WTC11 (cell line): ENCODE data around the gene ZNF324B. TPM values are rescaled to one million over a fixed set of nuclear protein-coding genes. Genes with fewer than 3 reads are reported as not detected.
"Not testable (repeated sequence)": the region's sequence is repeated elsewhere in the genome, so short reads cannot be mapped to it uniquely, and the experiment has no call there.

Experiments used
- ATAC-seq: fragments of 200-7000 bp; cut with Tn5 transposase; 2 replicates; pipeline ENCODE4 v1.10.0; 2021; ENCODE audit warnings: mild to moderate bottlenecking, moderate library complexity
- CTCF ChIA-PET: fragments of 300-600 bp; sonication (Branson Sonifier 250); formaldehyde crosslinking; loops from one replicate; lab custom pipeline; 2021; ENCODE audit warnings: antibody characterized with exemption; lab: Charles Lee
- POLR2A ChIA-PET: fragments of 350-600 bp; sonication (Branson Sonifier 250); formaldehyde crosslinking; loops from one replicate; lab custom pipeline; 2021; ENCODE audit warnings: antibody characterized with exemption; lab: Charles Lee
- DNase-seq: peaks from one replicate; pipeline ENCODE4 v3.0.0; 2021; ENCODE audit warnings: low spot score
- H3K27ac Mint-ChIP-seq: 2 replicates; pipeline ENCODE4 v1.8.0; 2021; ENCODE audit warnings: mixed read lengths
- H3K27me3 Mint-ChIP-seq: 2 replicates; pipeline ENCODE4 v1.8.0; 2021; ENCODE audit warnings: low read depth, mild to moderate bottlenecking, moderate library complexity, mixed read lengths
- H3K36me3 Mint-ChIP-seq: 2 replicates; pipeline ENCODE4 v1.8.0; 2021; ENCODE audit warnings: mixed read lengths
- H3K4me1 Mint-ChIP-seq: 2 replicates; pipeline ENCODE4 v1.8.0; 2022; ENCODE audit warnings: mixed read lengths
- H3K4me3 Mint-ChIP-seq: 2 replicates; pipeline ENCODE4 v1.8.0; 2021; ENCODE audit warnings: mild to moderate bottlenecking, moderate library complexity, mixed read lengths
- H3K9me3 Mint-ChIP-seq: 2 replicates; pipeline ENCODE4 v1.8.0; 2021; ENCODE audit warnings: mixed read lengths
- ETV6 ChIP-seq: sonication (generic); formaldehyde crosslinking; IDR thresholded peaks from 2 replicates; pipeline ENCODE4 v1.8.1; 2022; ENCODE audit warnings: mild to moderate bottlenecking, missing genetic modification reagents
- FOXJ3 ChIP-seq: sonication (generic); formaldehyde crosslinking; IDR thresholded peaks from 2 replicates; pipeline ENCODE4 v1.9.0; 2021; ENCODE audit warnings: missing genetic modification reagents, mild to moderate bottlenecking, borderline replicate concordance
- IRF2 ChIP-seq: sonication (generic); formaldehyde crosslinking; IDR thresholded peaks from 2 replicates; pipeline ENCODE4 v1.8.0; 2022; ENCODE audit warnings: low read depth, missing genetic modification reagents, borderline replicate concordance
- MXD4 ChIP-seq: fragments of 250-450 bp; sonication (Bioruptor Pico); IDR thresholded peaks from 2 replicates; pipeline ENCODE4 v1.8.0; 2021; ENCODE audit warnings: mild to moderate bottlenecking, moderate library complexity, borderline replicate concordance
- NFYB ChIP-seq: sonication (generic); formaldehyde crosslinking; conservative IDR thresholded peaks from 2 replicates; pipeline ENCODE4 v1.8.0; 2022; ENCODE audit warnings: low read depth, missing genetic modification reagents
- RELA ChIP-seq: sonication (generic); formaldehyde crosslinking; IDR thresholded peaks from 2 replicates; pipeline ENCODE4 v1.8.1; 2022; ENCODE audit warnings: missing genetic modification reagents, mild to moderate bottlenecking, borderline replicate concordance
- TCF7 ChIP-seq: sonication (generic); formaldehyde crosslinking; IDR thresholded peaks from 2 replicates; pipeline ENCODE4 v1.8.0; 2022; ENCODE audit warnings: mild to moderate bottlenecking, low read depth, missing genetic modification reagents, moderate library complexity
- ZBTB21 ChIP-seq: sonication (generic); formaldehyde crosslinking; IDR thresholded peaks from 2 replicates; pipeline ENCODE4 v1.8.1; 2023; ENCODE audit warnings: mild to moderate bottlenecking, missing genetic modification reagents, borderline replicate concordance
- ZNF121 ChIP-seq: sonication (generic); formaldehyde crosslinking; IDR thresholded peaks from 2 replicates; pipeline ENCODE4 v1.8.0; 2023; ENCODE audit warnings: missing genetic modification reagents
- total RNA-seq: library from RNA; stranded (reverse); gene quantifications from 3 replicates; pipeline ENCODE4 v1.2.3, GENCODE V29; 2021
- TF ChIP-seq, protein P1 (sequence below): sonication (generic); formaldehyde crosslinking; IDR thresholded peaks from 2 replicates; pipeline ENCODE4 v1.8.1; 2023; ENCODE audit warnings: mild to moderate bottlenecking, missing genetic modification reagents, borderline replicate concordance
- TF ChIP-seq, protein P2 (sequence below): fragments of 250-450 bp; sonication (Bioruptor Pico); IDR thresholded peaks from 2 replicates; pipeline ENCODE4 v1.9.0; 2021; ENCODE audit warnings: mild to moderate bottlenecking
- TF ChIP-seq, protein P3 (sequence below): sonication (generic); formaldehyde crosslinking; IDR thresholded peaks from 2 replicates; pipeline ENCODE4 v1.8.1; 2022; ENCODE audit warnings: low read depth, mild to moderate bottlenecking, moderate library complexity, missing genetic modification reagents, borderline replicate concordance
- TF ChIP-seq, protein P4 (sequence below): sonication (generic); formaldehyde crosslinking; IDR thresholded peaks from 2 replicates; pipeline ENCODE4 v1.8.0; 2022; ENCODE audit warnings: mild to moderate bottlenecking, missing genetic modification reagents
- TF ChIP-seq, protein P5 (sequence below): fragments of 250-450 bp; sonication (Bioruptor Pico); IDR thresholded peaks from 2 replicates; pipeline ENCODE4 v1.9.0; 2021; ENCODE audit warnings: moderate library complexity, mild to moderate bottlenecking, inconsistent platforms, borderline replicate concordance
- TF ChIP-seq, protein P6 (sequence below): sonication (generic); formaldehyde crosslinking; conservative IDR thresholded peaks from 2 replicates; pipeline ENCODE4 v1.8.1; 2023; ENCODE audit warnings: mild to moderate bottlenecking, low read depth, missing genetic modification reagents, moderate library complexity

The ZNF324B gene
- total RNA-seq, 1 experiment from 2014 or later, result 4.0 TPM

DNA sequence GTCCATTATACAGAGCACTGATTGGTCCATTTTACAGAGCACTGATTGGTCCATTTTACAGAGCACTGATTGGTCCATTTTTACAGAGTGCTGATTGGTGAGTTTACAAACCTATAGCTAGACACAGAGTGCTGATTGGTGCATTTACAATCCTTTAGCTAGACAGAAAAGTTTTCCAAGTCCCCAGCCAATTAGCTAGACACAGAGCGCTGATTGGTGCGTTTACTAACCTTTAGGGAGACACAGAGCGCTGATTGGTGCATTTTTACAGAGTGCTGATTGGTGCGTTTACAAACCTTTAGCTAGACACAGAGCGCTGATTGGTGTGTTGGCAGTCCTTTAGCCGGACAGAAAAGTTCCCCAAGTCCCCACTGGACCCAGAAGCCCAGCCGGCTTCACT lies 8.4 kb upstream of the ZNF324B start:
- H3K4me1 Mint-ChIP-seq, H3K4me3 Mint-ChIP-seq, CTCF ChIA-PET, POLR2A ChIA-PET, DNase-seq, H3K27ac Mint-ChIP-seq, ATAC-seq: not testable (repeated sequence)
- H3K9me3 Mint-ChIP-seq, result peaks cover 70% of the 10 kb centered on the region
- TF ChIP-seq NFYB (CRISPR knock-in tag), result peak; percentile 41; the same call in 1 of the 2 replicates
- peaks cover 26% of the 10 kb centered on the region for H3K36me3 Mint-ChIP-seq
- peaks cover 88% of the 10 kb centered on the region for H3K27me3 Mint-ChIP-seq

DNA sequence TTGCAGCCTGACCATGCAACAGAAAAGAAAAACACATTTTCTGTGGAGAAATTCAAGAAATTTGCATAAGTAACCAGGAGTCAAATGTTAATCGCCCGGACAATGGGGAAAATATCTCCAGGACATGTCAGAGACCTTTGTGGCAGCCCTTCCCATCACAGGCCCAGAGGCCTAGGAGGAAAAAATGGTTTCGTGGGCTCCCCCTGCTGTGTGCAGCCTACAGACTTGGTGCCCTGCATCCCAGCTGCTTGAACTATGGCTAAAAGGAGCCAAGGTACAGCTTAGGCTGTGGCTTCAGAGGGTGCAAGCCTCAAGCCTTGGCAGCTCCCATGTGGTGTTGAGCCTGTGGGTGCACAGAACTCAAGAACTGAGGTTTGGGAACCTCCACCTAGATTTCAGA lies 2.6 kb upstream of the ZNF324B start:
- Mint-ChIP-seq H3K27me3 (peaks cover 88% of the 10 kb centered on the region), H3K9me3 (peaks cover 45% of the 10 kb centered on the region), H3K36me3 (peaks cover 22% of the 10 kb centered on the region)
- ATAC-seq, CTCF ChIA-PET, POLR2A ChIA-PET, H3K4me1 Mint-ChIP-seq, DNase-seq, H3K27ac Mint-ChIP-seq, H3K4me3 Mint-ChIP-seq: not testable (repeated sequence)

DNA sequence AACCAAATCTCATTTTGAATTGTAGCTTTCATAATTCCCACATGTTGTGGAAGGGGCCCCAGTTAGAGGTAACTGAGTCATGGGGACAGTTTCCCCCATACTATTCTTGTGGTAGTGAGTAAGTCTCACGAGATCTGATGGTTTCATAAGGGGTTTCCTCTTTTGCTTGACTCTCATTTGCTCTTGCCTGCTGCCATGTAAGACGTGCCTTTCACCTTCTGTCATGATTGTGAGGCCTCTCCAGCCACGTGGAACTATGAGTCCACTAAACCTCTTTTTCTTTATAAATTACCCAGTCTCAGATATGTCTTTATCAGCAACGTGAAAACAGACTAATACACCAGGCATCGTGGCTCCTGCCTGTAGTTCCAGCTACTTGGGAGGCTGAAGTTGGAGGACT lies 1.4 kb upstream of the ZNF324B start:
- ATAC-seq, CTCF ChIA-PET, DNase-seq, POLR2A ChIA-PET, H3K4me3 Mint-ChIP-seq, H3K27ac Mint-ChIP-seq, H3K4me1 Mint-ChIP-seq: not testable (repeated sequence)
- peaks cover 22% of the 10 kb centered on the region for H3K36me3 Mint-ChIP-seq
- H3K9me3 Mint-ChIP-seq, result peaks cover 35% of the 10 kb centered on the region
- peaks cover 78% of the 10 kb centered on the region for H3K27me3 Mint-ChIP-seq

DNA sequence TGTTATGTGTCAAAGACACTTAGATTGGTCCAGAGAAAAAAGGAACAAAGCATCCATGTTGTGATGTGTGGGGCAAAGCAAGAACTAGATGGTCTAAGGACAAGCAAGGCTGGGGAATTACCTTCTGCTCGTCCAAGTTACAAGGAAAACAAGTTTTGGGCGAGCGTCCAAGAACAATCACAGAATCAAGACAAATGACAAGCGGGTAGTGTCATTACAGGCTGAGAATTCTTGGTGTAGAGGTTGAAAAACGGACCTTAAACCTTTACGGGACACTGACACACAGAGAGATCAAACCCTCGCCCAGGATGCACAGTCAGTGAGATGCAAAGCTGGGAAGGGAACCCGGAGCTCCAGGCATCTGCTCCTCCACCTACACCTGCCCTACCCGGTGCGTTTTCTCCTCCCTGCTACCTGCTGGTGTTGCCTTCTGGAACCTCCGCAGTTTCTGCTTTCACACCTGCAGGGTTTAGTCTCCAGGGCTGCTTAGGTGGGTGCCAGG lies 515 bp upstream of the ZNF324B start:
- H3K27ac Mint-ChIP-seq, result no peak overlapping the region
- peaks cover 7% of the 10 kb centered on the region for H3K4me1 Mint-ChIP-seq
- peak; percentile 38 for ATAC-seq
- peak overlapping the region; percentile 63 for H3K4me3 Mint-ChIP-seq
- ChIA-PET CTCF (interaction anchor here (0.5 to 1.4 kb wide), 7 partner anchors 11 to 268 kb away, joined by 3 to 7 read pairs (median 4); partner anchors contain the start of genes ZBTB45, ZNF132, ZNF497 and ZNF584), POLR2A (interaction anchor here (1.1 to 1.4 kb wide), 4 partner anchors 10 to 93 kb away, joined by 3 to 7 read pairs (median 4); partner anchors contain the start of genes TRIM28, ZNF497 and ZNF584)
- peaks cover 69% of the 10 kb centered on the region for H3K27me3 Mint-ChIP-seq
- H3K36me3 Mint-ChIP-seq, result peaks cover 22% of the 10 kb centered on the region
- DNase-seq, result no peak
- H3K9me3 Mint-ChIP-seq, result peaks cover 35% of the 10 kb centered on the region
- TF ChIP-seq, protein P1, sequence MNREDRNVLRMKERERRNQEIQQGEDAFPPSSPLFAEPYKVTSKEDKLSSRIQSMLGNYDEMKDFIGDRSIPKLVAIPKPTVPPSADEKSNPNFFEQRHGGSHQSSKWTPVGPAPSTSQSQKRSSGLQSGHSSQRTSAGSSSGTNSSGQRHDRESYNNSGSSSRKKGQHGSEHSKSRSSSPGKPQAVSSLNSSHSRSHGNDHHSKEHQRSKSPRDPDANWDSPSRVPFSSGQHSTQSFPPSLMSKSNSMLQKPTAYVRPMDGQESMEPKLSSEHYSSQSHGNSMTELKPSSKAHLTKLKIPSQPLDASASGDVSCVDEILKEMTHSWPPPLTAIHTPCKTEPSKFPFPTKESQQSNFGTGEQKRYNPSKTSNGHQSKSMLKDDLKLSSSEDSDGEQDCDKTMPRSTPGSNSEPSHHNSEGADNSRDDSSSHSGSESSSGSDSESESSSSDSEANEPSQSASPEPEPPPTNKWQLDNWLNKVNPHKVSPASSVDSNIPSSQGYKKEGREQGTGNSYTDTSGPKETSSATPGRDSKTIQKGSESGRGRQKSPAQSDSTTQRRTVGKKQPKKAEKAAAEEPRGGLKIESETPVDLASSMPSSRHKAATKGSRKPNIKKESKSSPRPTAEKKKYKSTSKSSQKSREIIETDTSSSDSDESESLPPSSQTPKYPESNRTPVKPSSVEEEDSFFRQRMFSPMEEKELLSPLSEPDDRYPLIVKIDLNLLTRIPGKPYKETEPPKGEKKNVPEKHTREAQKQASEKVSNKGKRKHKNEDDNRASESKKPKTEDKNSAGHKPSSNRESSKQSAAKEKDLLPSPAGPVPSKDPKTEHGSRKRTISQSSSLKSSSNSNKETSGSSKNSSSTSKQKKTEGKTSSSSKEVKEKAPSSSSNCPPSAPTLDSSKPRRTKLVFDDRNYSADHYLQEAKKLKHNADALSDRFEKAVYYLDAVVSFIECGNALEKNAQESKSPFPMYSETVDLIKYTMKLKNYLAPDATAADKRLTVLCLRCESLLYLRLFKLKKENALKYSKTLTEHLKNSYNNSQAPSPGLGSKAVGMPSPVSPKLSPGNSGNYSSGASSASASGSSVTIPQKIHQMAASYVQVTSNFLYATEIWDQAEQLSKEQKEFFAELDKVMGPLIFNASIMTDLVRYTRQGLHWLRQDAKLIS (CRISPR knock-in tag), result no peak
- TF ChIP-seq, protein P2, sequence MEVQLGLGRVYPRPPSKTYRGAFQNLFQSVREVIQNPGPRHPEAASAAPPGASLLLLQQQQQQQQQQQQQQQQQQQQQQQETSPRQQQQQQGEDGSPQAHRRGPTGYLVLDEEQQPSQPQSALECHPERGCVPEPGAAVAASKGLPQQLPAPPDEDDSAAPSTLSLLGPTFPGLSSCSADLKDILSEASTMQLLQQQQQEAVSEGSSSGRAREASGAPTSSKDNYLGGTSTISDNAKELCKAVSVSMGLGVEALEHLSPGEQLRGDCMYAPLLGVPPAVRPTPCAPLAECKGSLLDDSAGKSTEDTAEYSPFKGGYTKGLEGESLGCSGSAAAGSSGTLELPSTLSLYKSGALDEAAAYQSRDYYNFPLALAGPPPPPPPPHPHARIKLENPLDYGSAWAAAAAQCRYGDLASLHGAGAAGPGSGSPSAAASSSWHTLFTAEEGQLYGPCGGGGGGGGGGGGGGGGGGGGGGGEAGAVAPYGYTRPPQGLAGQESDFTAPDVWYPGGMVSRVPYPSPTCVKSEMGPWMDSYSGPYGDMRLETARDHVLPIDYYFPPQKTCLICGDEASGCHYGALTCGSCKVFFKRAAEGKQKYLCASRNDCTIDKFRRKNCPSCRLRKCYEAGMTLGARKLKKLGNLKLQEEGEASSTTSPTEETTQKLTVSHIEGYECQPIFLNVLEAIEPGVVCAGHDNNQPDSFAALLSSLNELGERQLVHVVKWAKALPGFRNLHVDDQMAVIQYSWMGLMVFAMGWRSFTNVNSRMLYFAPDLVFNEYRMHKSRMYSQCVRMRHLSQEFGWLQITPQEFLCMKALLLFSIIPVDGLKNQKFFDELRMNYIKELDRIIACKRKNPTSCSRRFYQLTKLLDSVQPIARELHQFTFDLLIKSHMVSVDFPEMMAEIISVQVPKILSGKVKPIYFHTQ, result no peak
- TF ChIP-seq ZBTB21 (CRISPR knock-in tag) (no peak), MXD4 (no peak), FOXJ3 (CRISPR knock-in tag) (no peak), RELA (no peak), ETV6 (CRISPR knock-in tag) (no peak), ZNF121 (no peak), IRF2 (CRISPR knock-in tag) (no peak), TCF7 (CRISPR knock-in tag) (no peak)
- TF ChIP-seq, protein P3, sequence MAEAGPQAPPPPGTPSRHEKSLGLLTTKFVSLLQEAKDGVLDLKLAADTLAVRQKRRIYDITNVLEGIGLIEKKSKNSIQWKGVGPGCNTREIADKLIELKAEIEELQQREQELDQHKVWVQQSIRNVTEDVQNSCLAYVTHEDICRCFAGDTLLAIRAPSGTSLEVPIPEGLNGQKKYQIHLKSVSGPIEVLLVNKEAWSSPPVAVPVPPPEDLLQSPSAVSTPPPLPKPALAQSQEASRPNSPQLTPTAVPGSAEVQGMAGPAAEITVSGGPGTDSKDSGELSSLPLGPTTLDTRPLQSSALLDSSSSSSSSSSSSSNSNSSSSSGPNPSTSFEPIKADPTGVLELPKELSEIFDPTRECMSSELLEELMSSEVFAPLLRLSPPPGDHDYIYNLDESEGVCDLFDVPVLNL (CRISPR knock-in tag), result no peak
- TF ChIP-seq, protein P4, sequence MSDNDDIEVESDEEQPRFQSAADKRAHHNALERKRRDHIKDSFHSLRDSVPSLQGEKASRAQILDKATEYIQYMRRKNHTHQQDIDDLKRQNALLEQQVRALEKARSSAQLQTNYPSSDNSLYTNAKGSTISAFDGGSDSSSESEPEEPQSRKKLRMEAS (CRISPR knock-in tag), result no peak
- TF ChIP-seq, protein P5, sequence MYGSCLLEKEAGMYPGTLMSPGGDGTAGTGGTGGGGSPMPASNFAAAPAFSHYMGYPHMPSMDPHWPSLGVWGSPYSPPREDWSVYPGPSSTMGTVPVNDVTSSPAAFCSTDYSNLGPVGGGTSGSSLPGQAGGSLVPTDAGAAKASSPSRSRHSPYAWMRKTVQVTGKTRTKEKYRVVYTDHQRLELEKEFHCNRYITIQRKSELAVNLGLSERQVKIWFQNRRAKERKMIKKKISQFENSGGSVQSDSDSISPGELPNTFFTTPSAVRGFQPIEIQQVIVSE (CRISPR knock-in tag), result no peak
- TF ChIP-seq, protein P6, sequence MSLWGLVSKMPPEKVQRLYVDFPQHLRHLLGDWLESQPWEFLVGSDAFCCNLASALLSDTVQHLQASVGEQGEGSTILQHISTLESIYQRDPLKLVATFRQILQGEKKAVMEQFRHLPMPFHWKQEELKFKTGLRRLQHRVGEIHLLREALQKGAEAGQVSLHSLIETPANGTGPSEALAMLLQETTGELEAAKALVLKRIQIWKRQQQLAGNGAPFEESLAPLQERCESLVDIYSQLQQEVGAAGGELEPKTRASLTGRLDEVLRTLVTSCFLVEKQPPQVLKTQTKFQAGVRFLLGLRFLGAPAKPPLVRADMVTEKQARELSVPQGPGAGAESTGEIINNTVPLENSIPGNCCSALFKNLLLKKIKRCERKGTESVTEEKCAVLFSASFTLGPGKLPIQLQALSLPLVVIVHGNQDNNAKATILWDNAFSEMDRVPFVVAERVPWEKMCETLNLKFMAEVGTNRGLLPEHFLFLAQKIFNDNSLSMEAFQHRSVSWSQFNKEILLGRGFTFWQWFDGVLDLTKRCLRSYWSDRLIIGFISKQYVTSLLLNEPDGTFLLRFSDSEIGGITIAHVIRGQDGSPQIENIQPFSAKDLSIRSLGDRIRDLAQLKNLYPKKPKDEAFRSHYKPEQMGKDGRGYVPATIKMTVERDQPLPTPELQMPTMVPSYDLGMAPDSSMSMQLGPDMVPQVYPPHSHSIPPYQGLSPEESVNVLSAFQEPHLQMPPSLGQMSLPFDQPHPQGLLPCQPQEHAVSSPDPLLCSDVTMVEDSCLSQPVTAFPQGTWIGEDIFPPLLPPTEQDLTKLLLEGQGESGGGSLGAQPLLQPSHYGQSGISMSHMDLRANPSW (CRISPR knock-in tag), result no peak
